ENCODE results near the gene SAMD1. TPM values are rescaled to one million over a fixed set of nuclear protein-coding genes. Genes with fewer than 3 reads are reported as not detected.

Gene SAMD1
- total and polyA plus RNA-seq, 2 experiments from 2014 or later: 32.2 to 69.0 TPM

GRCh38 chr19:14053032-14053431 lies 37.5 kb downstream of the SAMD1 start:
- Histone ChIP-seq H3K27ac (ENCODE audit: low read depth) (no peak overlapping the region), H3K4me1 (ENCODE audit: insufficient read depth) (no peaks in the 10 kb centered on the region; the same call in 1 of the 2 replicates), H4K20me1 (replicated peaks; ENCODE audit: insufficient read depth) (no peaks in the 10 kb centered on the region; the same call in 1 of the 2 replicates), H3K4me3 (no peak overlapping the region), H3K27me3 (ENCODE audit: insufficient read depth) (peaks cover 5% of the 10 kb centered on the region), H3K36me3 (ENCODE audit: insufficient read depth) (no peaks in the 10 kb centered on the region), H2AFZ (no peak overlapping the region), H3K4me2 (no peak overlapping the region), H3K9me2 (ENCODE audit: insufficient read depth) (no peaks in the 10 kb centered on the region), H3F3A (replicated peaks; ENCODE audit: low read depth) (no peaks in the 10 kb centered on the region; the same call in 1 of the 2 replicates), H3K79me2 (replicated peaks; ENCODE audit: insufficient read depth) (no peaks in the 10 kb centered on the region)
- Mint-ChIP-seq H3K4me1 (peaks cover 4% of the 10 kb centered on the region; the same call in 1 of the 3 replicates), H3K27ac (no peak overlapping the region), H3K27me3 (ENCODE audit: insufficient read depth, low read depth, poor library complexity) (peaks cover 18% of the 10 kb centered on the region), H3K4me3 (no peak overlapping the region), H3K9me3 (peaks cover 6% of the 10 kb centered on the region; the same call in 2 of the 3 replicates), H3K36me3 (ENCODE audit: low read depth) (peaks cover 30% of the 10 kb centered on the region)
- no peak for TF ChIP-seq REST (IDR thresholded peaks at IDR 0.05; ENCODE audit: unreplicated experiment)
- no peak for TF ChIP-seq JUNB (IDR thresholded peaks at IDR 0.05; ENCODE audit: unreplicated experiment)
- TF ChIP-seq EZH2 (IDR thresholded peaks at IDR 0.05; ENCODE audit: low read depth, unreplicated experiment): no peak
- TF ChIP-seq ETS1 (IDR thresholded peaks at IDR 0.05): no peak
- TF ChIP-seq ZNF331 (CRISPR knock-in tag; IDR thresholded peaks at IDR 0.05; ENCODE audit: low read depth): no peak
- TF ChIP-seq, protein P1, sequence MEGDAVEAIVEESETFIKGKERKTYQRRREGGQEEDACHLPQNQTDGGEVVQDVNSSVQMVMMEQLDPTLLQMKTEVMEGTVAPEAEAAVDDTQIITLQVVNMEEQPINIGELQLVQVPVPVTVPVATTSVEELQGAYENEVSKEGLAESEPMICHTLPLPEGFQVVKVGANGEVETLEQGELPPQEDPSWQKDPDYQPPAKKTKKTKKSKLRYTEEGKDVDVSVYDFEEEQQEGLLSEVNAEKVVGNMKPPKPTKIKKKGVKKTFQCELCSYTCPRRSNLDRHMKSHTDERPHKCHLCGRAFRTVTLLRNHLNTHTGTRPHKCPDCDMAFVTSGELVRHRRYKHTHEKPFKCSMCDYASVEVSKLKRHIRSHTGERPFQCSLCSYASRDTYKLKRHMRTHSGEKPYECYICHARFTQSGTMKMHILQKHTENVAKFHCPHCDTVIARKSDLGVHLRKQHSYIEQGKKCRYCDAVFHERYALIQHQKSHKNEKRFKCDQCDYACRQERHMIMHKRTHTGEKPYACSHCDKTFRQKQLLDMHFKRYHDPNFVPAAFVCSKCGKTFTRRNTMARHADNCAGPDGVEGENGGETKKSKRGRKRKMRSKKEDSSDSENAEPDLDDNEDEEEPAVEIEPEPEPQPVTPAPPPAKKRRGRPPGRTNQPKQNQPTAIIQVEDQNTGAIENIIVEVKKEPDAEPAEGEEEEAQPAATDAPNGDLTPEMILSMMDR (conservative IDR thresholded peaks at IDR 0.05; ENCODE audit: low read depth in 2 of 2): no peak
- no peak for TF ChIP-seq CREB1 (CRISPR knock-in tag; IDR thresholded peaks at IDR 0.05; ENCODE audit: low read depth)
- no peak for TF ChIP-seq POLR2AphosphoS5 (IDR thresholded peaks at IDR 0.05; ENCODE audit: low read depth)
- TF ChIP-seq EZH2phosphoT487 (IDR thresholded peaks at IDR 0.05; ENCODE audit: unreplicated experiment): no peak
- no peak for TF ChIP-seq STAT1 (IDR thresholded peaks at IDR 0.05; ENCODE audit: unreplicated experiment)
- no peak for TF ChIP-seq NANOG (IDR thresholded peaks at IDR 0.05; ENCODE audit: borderline replicate concordance)
- TF ChIP-seq, protein P2, sequence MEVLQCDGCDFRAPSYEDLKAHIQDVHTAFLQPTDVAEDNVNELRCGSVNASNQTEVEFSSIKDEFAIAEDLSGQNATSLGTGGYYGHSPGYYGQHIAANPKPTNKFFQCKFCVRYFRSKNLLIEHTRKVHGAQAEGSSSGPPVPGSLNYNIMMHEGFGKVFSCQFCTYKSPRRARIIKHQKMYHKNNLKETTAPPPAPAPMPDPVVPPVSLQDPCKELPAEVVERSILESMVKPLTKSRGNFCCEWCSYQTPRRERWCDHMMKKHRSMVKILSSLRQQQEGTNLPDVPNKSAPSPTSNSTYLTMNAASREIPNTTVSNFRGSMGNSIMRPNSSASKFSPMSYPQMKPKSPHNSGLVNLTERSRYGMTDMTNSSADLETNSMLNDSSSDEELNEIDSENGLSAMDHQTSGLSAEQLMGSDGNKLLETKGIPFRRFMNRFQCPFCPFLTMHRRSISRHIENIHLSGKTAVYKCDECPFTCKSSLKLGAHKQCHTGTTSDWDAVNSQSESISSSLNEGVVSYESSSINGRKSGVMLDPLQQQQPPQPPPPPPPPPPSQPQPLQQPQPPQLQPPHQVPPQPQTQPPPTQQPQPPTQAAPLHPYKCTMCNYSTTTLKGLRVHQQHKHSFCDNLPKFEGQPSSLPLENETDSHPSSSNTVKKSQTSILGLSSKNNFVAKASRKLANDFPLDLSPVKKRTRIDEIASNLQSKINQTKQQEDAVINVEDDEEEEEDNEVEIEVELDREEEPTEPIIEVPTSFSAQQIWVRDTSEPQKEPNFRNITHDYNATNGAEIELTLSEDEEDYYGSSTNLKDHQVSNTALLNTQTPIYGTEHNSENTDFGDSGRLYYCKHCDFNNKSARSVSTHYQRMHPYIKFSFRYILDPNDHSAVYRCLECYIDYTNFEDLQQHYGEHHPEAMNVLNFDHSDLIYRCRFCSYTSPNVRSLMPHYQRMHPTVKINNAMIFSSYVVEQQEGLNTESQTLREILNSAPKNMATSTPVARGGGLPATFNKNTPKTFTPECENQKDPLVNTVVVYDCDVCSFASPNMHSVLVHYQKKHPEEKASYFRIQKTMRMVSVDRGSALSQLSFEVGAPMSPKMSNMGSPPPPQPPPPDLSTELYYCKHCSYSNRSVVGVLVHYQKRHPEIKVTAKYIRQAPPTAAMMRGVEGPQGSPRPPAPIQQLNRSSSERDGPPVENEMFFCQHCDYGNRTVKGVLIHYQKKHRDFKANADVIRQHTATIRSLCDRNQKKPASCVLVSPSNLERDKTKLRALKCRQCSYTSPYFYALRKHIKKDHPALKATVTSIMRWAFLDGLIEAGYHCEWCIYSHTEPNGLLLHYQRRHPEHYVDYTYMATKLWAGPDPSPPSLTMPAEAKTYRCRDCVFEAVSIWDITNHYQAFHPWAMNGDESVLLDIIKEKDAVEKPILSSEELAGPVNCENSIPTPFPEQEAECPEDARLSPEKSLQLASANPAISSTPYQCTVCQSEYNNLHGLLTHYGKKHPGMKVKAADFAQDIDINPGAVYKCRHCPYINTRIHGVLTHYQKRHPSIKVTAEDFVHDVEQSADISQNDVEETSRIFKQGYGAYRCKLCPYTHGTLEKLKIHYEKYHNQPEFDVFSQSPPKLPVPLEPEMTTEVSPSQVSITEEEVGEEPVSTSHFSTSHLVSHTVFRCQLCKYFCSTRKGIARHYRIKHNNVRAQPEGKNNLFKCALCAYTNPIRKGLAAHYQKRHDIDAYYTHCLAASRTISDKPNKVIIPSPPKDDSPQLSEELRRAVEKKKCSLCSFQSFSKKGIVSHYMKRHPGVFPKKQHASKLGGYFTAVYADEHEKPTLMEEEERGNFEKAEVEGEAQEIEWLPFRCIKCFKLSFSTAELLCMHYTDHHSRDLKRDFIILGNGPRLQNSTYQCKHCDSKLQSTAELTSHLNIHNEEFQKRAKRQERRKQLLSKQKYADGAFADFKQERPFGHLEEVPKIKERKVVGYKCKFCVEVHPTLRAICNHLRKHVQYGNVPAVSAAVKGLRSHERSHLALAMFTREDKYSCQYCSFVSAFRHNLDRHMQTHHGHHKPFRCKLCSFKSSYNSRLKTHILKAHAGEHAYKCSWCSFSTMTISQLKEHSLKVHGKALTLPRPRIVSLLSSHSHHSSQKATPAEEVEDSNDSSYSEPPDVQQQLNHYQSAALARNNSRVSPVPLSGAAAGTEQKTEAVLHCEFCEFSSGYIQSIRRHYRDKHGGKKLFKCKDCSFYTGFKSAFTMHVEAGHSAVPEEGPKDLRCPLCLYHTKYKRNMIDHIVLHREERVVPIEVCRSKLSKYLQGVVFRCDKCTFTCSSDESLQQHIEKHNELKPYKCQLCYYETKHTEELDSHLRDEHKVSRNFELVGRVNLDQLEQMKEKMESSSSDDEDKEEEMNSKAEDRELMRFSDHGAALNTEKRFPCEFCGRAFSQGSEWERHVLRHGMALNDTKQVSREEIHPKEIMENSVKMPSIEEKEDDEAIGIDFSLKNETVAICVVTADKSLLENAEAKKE (CRISPR knock-in tag; IDR thresholded peaks at IDR 0.05): no peak
- TF ChIP-seq ZNF114 (CRISPR knock-in tag; IDR thresholded peaks at IDR 0.05): no peak
- ATAC-seq: no peak
- DNase-seq (ENCODE audit: low spot score): no peak
